H9 (cell line): ENCODE results near the gene ARHGAP8. TPM values are rescaled to one million over a fixed set of nuclear protein-coding genes. Genes with fewer than 3 reads are reported as not detected.
A peak's percentile ranks its signal among the peaks of the same experiment; 100 is the strongest.

Experiments
- DNase-seq: peaks from one replicate; pipeline ENCODE4 v3.0.0-alpha.2; 2017
- H2AFZ ChIP-seq: one replicate; pipeline ENCODE4 v1.6.1; 2013; ENCODE audit warnings: mild to moderate bottlenecking, low read length, control low read depth, moderate library complexity
- H2AK5ac ChIP-seq: 2 replicates; pipeline ENCODE4 v1.6.1; 2013; ENCODE audit warnings: low read length, control low read depth, mixed read lengths; ENCODE audit not compliant: insufficient read length
- H2BK120ac ChIP-seq: one replicate; pipeline ENCODE4 v1.6.1; 2013; ENCODE audit warnings: low read depth, mild to moderate bottlenecking, low read length, control low read depth, inconsistent platforms; ENCODE audit not compliant: poor library complexity, severe bottlenecking
- H2BK12ac ChIP-seq: 2 replicates; pipeline ENCODE4 v1.6.1; 2013; ENCODE audit warnings: low read length, control low read depth, mixed read lengths, low read depth; ENCODE audit not compliant: insufficient read length
- H2BK15ac ChIP-seq: 2 replicates; pipeline ENCODE4 v1.6.1; 2013; ENCODE audit warnings: low read depth, low read length, control low read depth
- H2BK20ac ChIP-seq: one replicate; pipeline ENCODE4 v1.6.1; 2013; ENCODE audit warnings: low read depth, mild to moderate bottlenecking, low read length, control low read depth, inconsistent platforms; ENCODE audit not compliant: poor library complexity, severe bottlenecking
- H2BK5ac ChIP-seq: 2 replicates; pipeline ENCODE4 v1.6.1; 2013; ENCODE audit warnings: low read length, control low read depth, mixed read lengths; ENCODE audit not compliant: insufficient read length
- H3K14ac ChIP-seq: 2 replicates; pipeline ENCODE4 v1.6.1; 2013; ENCODE audit warnings: low read length, control low read depth; ENCODE audit not compliant: insufficient read depth
- H3K18ac ChIP-seq: 2 replicates; pipeline ENCODE4 v1.6.1; 2013; ENCODE audit warnings: low read depth, mild to moderate bottlenecking, mixed read lengths, low read length, control low read depth; ENCODE audit not compliant: insufficient read length
- H3K23ac ChIP-seq: 2 replicates; pipeline ENCODE4 v1.6.1; 2013; ENCODE audit warnings: low read length, control low read depth, mixed read lengths, low read depth; ENCODE audit not compliant: insufficient read length
- H3K23me2 ChIP-seq: 2 replicates; pipeline ENCODE4 v1.6.1; 2013; ENCODE audit warnings: low read depth, mild to moderate bottlenecking, mixed read lengths, low read length, control low read depth; ENCODE audit not compliant: insufficient read length, poor library complexity, severe bottlenecking
- H3K27ac ChIP-seq: 2 replicates; pipeline ENCODE4 v1.5.1; 2013; ENCODE audit warnings: low read length, control low read depth, mixed read lengths, low read depth; ENCODE audit not compliant: insufficient read length
- H3K27me3 ChIP-seq: 2 replicates; pipeline ENCODE4 v1.6.1; 2013; ENCODE audit warnings: low read length, control low read depth, inconsistent platforms; ENCODE audit not compliant: insufficient read depth
- H3K4ac ChIP-seq: 2 replicates; pipeline ENCODE4 v1.6.1; 2013; ENCODE audit warnings: low read depth, mild to moderate bottlenecking, control low read depth, inconsistent platforms, low read length, moderate library complexity
- H3K4me1 ChIP-seq: 2 replicates; pipeline ENCODE4 v1.6.1; 2013; ENCODE audit warnings: low read length, control low read depth, inconsistent platforms; ENCODE audit not compliant: insufficient read depth
- H3K4me2 ChIP-seq: 2 replicates; pipeline ENCODE4 v1.6.1; 2013; ENCODE audit warnings: low read length, control low read depth, mixed read lengths; ENCODE audit not compliant: insufficient read length, insufficient read depth
- H3K56ac ChIP-seq: 2 replicates; pipeline ENCODE4 v1.6.1; 2013; ENCODE audit warnings: low read depth, mild to moderate bottlenecking, mixed read lengths, low read length, control low read depth; ENCODE audit not compliant: insufficient read length
- H3K79me1 ChIP-seq: 2 replicates; pipeline ENCODE4 v1.6.1; 2013; ENCODE audit warnings: low read depth, mild to moderate bottlenecking, moderate library complexity, low read length, control low read depth, inconsistent platforms; ENCODE audit not compliant: insufficient read depth, poor library complexity, severe bottlenecking
- H3K79me2 ChIP-seq: 2 replicates; pipeline ENCODE4 v1.6.1; 2013; ENCODE audit warnings: low read length, control low read depth, inconsistent platforms; ENCODE audit not compliant: insufficient read depth
- H3K9ac ChIP-seq: 2 replicates; pipeline ENCODE4 v1.6.1; 2013; ENCODE audit warnings: low read length, control low read depth, mixed read lengths; ENCODE audit not compliant: insufficient read length; ENCODE audit errors: extremely low read depth
- H3K9me3 ChIP-seq: one replicate; pipeline ENCODE4 v1.6.1; 2013; ENCODE audit warnings: low read depth, low read length, inconsistent platforms; ENCODE audit not compliant: control insufficient read depth
- H3T11ph ChIP-seq: one replicate; pipeline ENCODE4 v1.6.1; 2013; ENCODE audit warnings: mild to moderate bottlenecking, low read length, control low read depth, inconsistent platforms
- H4K20me1 ChIP-seq: one replicate; pipeline ENCODE4 v1.6.1; 2013; ENCODE audit not compliant: control insufficient read depth, insufficient read length, insufficient read depth
- H4K5ac ChIP-seq: 2 replicates; pipeline ENCODE4 v1.6.1; 2013; ENCODE audit warnings: low read depth, mild to moderate bottlenecking, mixed read lengths, low read length, control low read depth; ENCODE audit not compliant: insufficient read length
- H4K8ac ChIP-seq: replicated peaks from 2 replicates; pipeline ENCODE4 v1.6.1; 2013; ENCODE audit warnings: low read length, control low read depth, mixed read lengths, low read depth; ENCODE audit not compliant: insufficient read length
- H4K91ac ChIP-seq: 2 replicates; pipeline ENCODE4 v1.6.1; 2013; ENCODE audit warnings: low read depth, mild to moderate bottlenecking, moderate library complexity, mixed read lengths, low read length, control low read depth; ENCODE audit not compliant: insufficient read length
- H3K27ac Mint-ChIP-seq, 3 experiments: 2 replicates in 2 of 3; 3 replicates in 1 of 3; pipeline ENCODE4 v1.8.0; 2020 to 2021; ENCODE audit warnings: mixed read lengths in 3 of 3, mild to moderate bottlenecking in 1 of 3, moderate library complexity in 1 of 3
- H3K27me3 Mint-ChIP-seq: 2 replicates; pipeline ENCODE4 v1.8.0; 2021; ENCODE audit warnings: low read depth, mild to moderate bottlenecking, moderate library complexity, mixed read lengths
- H3K36me3 Mint-ChIP-seq, 3 experiments: 2 replicates in 2 of 3; 3 replicates in 1 of 3; pipeline ENCODE4 v1.8.0; 2020 to 2021; ENCODE audit warnings: low read depth in 3 of 3, mixed read lengths in 3 of 3; ENCODE audit not compliant: insufficient read depth in 1 of 3
- H3K4me1 Mint-ChIP-seq, 2 experiments: 2 replicates each; pipeline ENCODE4 v1.8.0; 2020; ENCODE audit warnings: mixed read lengths in 2 of 2
- H3K4me3 Mint-ChIP-seq, 2 experiments: 2 replicates in 1 of 2; 3 replicates in 1 of 2; pipeline ENCODE4 v1.8.0; 2020 to 2021; ENCODE audit warnings: mild to moderate bottlenecking in 2 of 2, mixed read lengths in 2 of 2, moderate library complexity in 1 of 2
- H3K9me3 Mint-ChIP-seq, 2 experiments: 2 replicates in 1 of 2; 3 replicates in 1 of 2; pipeline ENCODE4 v1.8.0; 2020; ENCODE audit warnings: mild to moderate bottlenecking in 2 of 2, mixed read lengths in 2 of 2, moderate library complexity in 1 of 2
- WGBS: extraction: QIAGEN DNeasy Blood & Tissue Kit; methylation state at CpG from one replicate; pipeline ENCODE4 v1.1.7; 2013; ENCODE audit warnings: missing lambda C conversion rate, low lambda C conversion rate, mixed read lengths; ENCODE audit not compliant: insufficient read length; ENCODE audit errors: extremely low coverage; 5-methylcytosine and 5-hydroxymethylcytosine counted together
- total RNA-seq: library from RNA; stranded (reverse); gene quantifications from 2 replicates; pipeline ENCODE4 v1.2.1, GENCODE V29; 2021
- TF ChIP-seq, protein P1 (sequence below): fragments of 200-600 bp; sonication (generic); conservative IDR thresholded peaks from 3 replicates; pipeline ENCODE4 v1.8.0; 2021; ENCODE audit warnings: antibody characterized with exemption, mild to moderate bottlenecking

The ARHGAP8 gene
- total RNA-seq, 1 experiment from 2014 or later, result 35.4 TPM

DNA sequence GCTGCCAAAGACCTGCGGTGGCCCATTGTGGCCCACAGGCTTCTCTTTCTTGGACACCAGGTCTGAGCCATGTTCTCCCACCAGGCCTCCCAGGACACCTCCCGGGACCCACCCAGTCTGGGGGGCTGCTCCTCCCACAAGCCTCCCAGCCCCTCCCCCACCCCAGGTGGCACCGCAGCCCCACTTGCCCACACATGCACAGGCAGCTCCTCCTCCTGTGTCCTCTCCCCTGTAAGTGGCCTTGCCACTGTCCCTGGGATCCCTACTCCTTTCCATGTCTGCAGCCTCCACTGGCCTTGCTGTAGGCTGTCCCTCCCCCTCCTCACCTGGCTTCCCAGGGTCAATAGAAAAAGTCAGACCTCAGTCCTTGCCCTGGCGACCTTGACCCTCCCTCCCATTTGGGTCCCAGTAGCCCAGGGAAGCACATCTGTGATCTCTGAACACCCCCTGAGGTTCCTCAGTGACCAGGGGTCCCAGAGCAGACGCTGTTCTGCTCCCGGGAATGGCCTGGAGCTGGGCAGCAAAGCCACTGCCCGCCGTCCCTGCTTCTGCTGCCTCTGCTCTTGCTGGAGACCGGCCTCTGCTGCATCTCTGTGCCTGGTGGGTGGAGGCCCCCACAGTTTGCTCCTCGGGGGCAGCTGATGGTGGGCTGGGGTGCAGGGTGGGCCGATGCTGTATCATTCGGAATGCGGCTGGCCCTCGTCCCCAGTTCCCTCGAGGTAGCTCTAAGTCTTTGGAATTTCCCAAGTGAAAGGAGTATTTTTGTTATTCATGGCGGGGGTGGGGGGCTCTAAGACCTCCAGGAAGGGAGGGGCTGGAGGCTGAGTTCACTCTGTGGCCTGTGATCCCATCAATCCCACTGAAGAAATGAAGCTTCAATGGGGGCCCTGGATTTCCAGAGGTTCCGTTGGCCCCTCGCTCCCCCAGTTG, 43.6 kb downstream of the ARHGAP8 start:
- no peak overlapping the region for H3T11ph ChIP-seq
- peaks cover 8% of the 10 kb centered on the region; the same call in 1 of the 2 replicates for H3K4me1 ChIP-seq
- H3K27ac ChIP-seq, result no peak overlapping the region
- Mint-ChIP-seq H3K36me3 (peaks cover 3 to 15% (median 11%) of the 10 kb centered on the region in 3 experiments; a peak in 5 of 7 replicates), H3K4me1 (peaks cover 28 to 51% of the 10 kb centered on the region in 2 experiments), H3K4me3 (peak overlapping the region; percentile 38 to 73; a peak in 4 of 5 replicates), H3K9me3 (no peaks in the 10 kb centered on the region), H3K27me3 (no peaks in the 10 kb centered on the region), H3K27ac (peak overlapping the region; percentile 87 to 98 (median 95))
- H2BK120ac ChIP-seq, result no peak overlapping the region
- DNase-seq, result peak; percentile 52
- no peak overlapping the region for H4K5ac ChIP-seq
- H3K18ac ChIP-seq, result peak overlapping the region; percentile 39
- no peak overlapping the region for H4K91ac ChIP-seq
- no peaks in the 10 kb centered on the region for H3K79me1 ChIP-seq
- H2AK5ac ChIP-seq, result no peak overlapping the region
- H3K9me3 ChIP-seq, result no peaks in the 10 kb centered on the region
- H3K4me2 ChIP-seq, result no peak overlapping the region
- H2BK15ac ChIP-seq, result no peak overlapping the region
- no peak overlapping the region for H3K23ac ChIP-seq
- TF ChIP-seq, protein P1, sequence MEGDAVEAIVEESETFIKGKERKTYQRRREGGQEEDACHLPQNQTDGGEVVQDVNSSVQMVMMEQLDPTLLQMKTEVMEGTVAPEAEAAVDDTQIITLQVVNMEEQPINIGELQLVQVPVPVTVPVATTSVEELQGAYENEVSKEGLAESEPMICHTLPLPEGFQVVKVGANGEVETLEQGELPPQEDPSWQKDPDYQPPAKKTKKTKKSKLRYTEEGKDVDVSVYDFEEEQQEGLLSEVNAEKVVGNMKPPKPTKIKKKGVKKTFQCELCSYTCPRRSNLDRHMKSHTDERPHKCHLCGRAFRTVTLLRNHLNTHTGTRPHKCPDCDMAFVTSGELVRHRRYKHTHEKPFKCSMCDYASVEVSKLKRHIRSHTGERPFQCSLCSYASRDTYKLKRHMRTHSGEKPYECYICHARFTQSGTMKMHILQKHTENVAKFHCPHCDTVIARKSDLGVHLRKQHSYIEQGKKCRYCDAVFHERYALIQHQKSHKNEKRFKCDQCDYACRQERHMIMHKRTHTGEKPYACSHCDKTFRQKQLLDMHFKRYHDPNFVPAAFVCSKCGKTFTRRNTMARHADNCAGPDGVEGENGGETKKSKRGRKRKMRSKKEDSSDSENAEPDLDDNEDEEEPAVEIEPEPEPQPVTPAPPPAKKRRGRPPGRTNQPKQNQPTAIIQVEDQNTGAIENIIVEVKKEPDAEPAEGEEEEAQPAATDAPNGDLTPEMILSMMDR, result no peak
- H3K4ac ChIP-seq, result no peak overlapping the region
- no peak overlapping the region for H2BK5ac ChIP-seq
- H2BK12ac ChIP-seq, result no peak overlapping the region
- H4K8ac ChIP-seq, result no peak overlapping the region
- no peaks in the 10 kb centered on the region for H4K20me1 ChIP-seq
- no peak overlapping the region for H3K14ac ChIP-seq
- no peaks in the 10 kb centered on the region for H3K23me2 ChIP-seq
- H3K79me2 ChIP-seq, result no peaks in the 10 kb centered on the region
- H2BK20ac ChIP-seq, result no peak overlapping the region
- no peak overlapping the region for H3K9ac ChIP-seq
- no peak overlapping the region for H3K56ac ChIP-seq
- H2AFZ ChIP-seq, result no peak overlapping the region
- no CpG with 5 or more reads among the region's 18 CpGs for WGBS
- H3K27me3 ChIP-seq, result no peaks in the 10 kb centered on the region
